WERI-Rb-1 (cell line): ENCODE measurements around the gene AKAP13.
A peak's percentile ranks its signal among the peaks of the same experiment; 100 is the strongest.

Experiments
- DNase-seq: peaks from one replicate; pipeline ENCODE4 v3.0.0-alpha.2; 2020
- H3K27ac ChIP-seq: fragments of 250-450 bp; sonication (Bioruptor Pico); 2 replicates; pipeline ENCODE4 v1.5.1; 2020; ENCODE audit warnings: mild to moderate bottlenecking, moderate library complexity
- H3K27me3 ChIP-seq: fragments of 250-450 bp; sonication (Bioruptor Pico); 2 replicates; pipeline ENCODE4 v1.5.1; 2021; ENCODE audit warnings: mild to moderate bottlenecking, low read depth, moderate library complexity; ENCODE audit not compliant: insufficient read depth, severe bottlenecking
- H3K36me3 ChIP-seq: fragments of 250-450 bp; sonication (Bioruptor Pico); 2 replicates; pipeline ENCODE4 v1.5.1; 2020; ENCODE audit warnings: mild to moderate bottlenecking, moderate library complexity
- H3K4me3 ChIP-seq: 2 replicates; pipeline ENCODE4 v1.5.1; 2011; ENCODE audit warnings: low read depth, mild to moderate bottlenecking, control low read depth, low read length
- H3K9me3 ChIP-seq: fragments of 250-450 bp; sonication (Bioruptor Pico); 2 replicates; pipeline ENCODE4 v1.5.1; 2021; ENCODE audit warnings: mild to moderate bottlenecking, moderate library complexity; ENCODE audit not compliant: severe bottlenecking
- TF ChIP-seq, protein P1 (sequence below): IDR thresholded peaks from 2 replicates; pipeline ENCODE4 v1.5.1; 2011; ENCODE audit warnings: low read depth, mild to moderate bottlenecking, control low read depth, inconsistent platforms, low read length

The AKAP13 gene

DNA sequence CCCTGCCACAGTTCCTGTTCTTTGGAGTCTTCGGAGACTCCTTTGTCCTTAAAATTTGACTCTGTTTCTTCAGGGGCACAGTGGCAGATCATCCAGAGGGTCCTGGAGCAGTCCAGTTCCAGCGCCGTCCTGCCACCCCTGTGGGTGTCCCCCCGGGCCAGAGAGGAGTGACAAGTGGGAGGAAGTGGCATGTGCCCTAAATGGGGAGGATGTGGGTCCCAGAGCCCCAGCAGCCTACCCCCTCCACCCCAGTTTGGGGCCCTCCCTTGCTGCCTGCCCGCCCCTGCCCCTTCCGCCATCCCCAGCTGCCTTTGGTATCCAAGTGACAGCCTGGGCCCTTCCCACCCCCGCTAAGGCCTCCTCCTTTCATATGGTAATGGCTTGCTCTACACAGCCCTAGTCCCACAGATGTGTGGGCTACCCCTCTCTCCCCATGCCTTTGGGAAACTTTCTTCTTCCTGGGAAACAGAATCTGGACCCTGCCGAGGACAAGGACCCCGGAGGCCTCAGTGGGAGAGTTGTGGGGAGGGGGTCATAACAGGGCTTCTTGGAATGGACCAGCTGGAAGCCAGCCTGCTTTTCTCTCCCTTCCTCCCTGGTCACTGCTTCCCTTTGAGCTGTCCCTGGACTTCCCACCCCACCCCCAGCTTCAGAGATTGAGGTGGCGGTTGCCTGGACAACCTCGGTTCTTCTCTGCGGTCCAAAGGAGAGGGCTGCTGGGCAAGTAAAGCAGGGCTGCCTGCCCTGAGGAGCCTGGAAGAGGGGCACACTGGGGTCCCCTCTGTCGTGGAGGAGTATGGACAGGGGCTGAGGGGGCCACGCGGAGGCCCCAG, 371.1 kb downstream of the AKAP13 start:
- TF ChIP-seq, protein P1, sequence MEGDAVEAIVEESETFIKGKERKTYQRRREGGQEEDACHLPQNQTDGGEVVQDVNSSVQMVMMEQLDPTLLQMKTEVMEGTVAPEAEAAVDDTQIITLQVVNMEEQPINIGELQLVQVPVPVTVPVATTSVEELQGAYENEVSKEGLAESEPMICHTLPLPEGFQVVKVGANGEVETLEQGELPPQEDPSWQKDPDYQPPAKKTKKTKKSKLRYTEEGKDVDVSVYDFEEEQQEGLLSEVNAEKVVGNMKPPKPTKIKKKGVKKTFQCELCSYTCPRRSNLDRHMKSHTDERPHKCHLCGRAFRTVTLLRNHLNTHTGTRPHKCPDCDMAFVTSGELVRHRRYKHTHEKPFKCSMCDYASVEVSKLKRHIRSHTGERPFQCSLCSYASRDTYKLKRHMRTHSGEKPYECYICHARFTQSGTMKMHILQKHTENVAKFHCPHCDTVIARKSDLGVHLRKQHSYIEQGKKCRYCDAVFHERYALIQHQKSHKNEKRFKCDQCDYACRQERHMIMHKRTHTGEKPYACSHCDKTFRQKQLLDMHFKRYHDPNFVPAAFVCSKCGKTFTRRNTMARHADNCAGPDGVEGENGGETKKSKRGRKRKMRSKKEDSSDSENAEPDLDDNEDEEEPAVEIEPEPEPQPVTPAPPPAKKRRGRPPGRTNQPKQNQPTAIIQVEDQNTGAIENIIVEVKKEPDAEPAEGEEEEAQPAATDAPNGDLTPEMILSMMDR = no peak
- peak; percentile 37 for DNase-seq
- H3K9me3 ChIP-seq = no peaks in the 10 kb centered on the region
- no peaks in the 10 kb centered on the region for H3K27me3 ChIP-seq
- H3K4me3 ChIP-seq = no peak overlapping the region
- H3K36me3 ChIP-seq = peaks cover 30% of the 10 kb centered on the region
- H3K27ac ChIP-seq = 0 out of 2 replicates have a peak overlapping the region, but pooled peaks have one; percentile 7

DNA sequence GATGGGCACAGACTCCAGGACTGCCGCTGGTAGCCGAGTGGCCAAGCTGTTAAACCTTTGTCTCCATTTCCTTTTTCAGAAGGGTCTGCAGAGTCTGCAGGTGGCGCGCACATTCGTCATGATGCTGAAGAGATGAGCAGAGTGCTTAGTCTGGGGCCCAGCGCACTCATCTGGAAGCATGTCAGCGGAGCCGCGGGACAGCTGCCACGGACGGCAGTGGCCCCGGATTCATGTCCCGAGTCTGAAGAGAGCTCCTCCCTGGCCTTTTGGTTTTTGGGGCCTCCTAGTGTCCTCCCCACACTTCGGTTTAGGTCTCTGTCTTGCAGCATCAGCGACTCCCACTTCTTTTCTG, 371.7 kb downstream of the AKAP13 start:
- H3K27me3 ChIP-seq = no peaks in the 10 kb centered on the region
- peaks cover 24% of the 10 kb centered on the region for H3K36me3 ChIP-seq
- TF ChIP-seq, protein P1 = no peak
- H3K27ac ChIP-seq = no peak overlapping the region
- no peaks in the 10 kb centered on the region for H3K9me3 ChIP-seq
- no peak overlapping the region for H3K4me3 ChIP-seq
- no peak for DNase-seq

DNA sequence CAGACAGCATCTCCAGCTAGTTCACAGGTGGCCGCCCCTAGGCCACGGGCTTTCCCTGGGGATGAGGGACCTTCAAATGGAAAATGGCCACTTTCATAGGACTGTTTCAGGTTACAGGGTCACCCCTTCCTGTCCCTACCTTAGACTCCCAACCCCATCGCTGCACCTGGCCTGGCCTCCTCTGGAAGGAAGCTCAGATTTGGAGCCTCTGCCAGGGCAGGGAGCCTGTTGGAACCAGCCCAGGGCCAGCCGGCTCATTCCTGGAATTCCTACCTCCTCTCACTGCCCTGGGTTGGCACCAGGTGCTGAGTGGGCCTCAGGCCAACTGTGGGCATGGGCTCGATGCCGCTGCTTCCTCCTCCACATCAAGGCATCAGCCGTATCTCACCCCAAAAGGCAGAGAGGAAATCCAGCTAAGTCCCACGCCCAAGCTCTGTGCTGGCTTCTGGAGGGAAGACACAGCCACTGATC, 372.1 kb downstream of the AKAP13 start:
- Histone ChIP-seq H3K4me3 (no peak overlapping the region), H3K36me3 (peaks cover 20% of the 10 kb centered on the region), H3K9me3 (no peaks in the 10 kb centered on the region), H3K27ac (no peak overlapping the region), H3K27me3 (no peaks in the 10 kb centered on the region)
- DNase-seq = no peak
- TF ChIP-seq, protein P1 = no peak

GRCh38 chr15:85753261-85753660, 372.9 kb downstream of the AKAP13 start:
- Histone ChIP-seq H3K4me3 (no peak overlapping the region), H3K27me3 (no peaks in the 10 kb centered on the region), H3K27ac (no peak overlapping the region), H3K9me3 (no peaks in the 10 kb centered on the region), H3K36me3 (peaks cover 13% of the 10 kb centered on the region)
- no peak for DNase-seq
- TF ChIP-seq, protein P1 = no peak

- Histone ChIP-seq H3K4me3 (no peak overlapping the region), H3K36me3 (peaks cover 6% of the 10 kb centered on the region), H3K9me3 (no peaks in the 10 kb centered on the region), H3K27ac (no peak overlapping the region), H3K27me3 (no peaks in the 10 kb centered on the region)
- TF ChIP-seq, protein P1 = no peak
- DNase-seq = no peak
These were observed 373.5 kb downstream of the AKAP13 start for GRCh38 chr15:85753791-85754452.
